Fibroblast of the aortic adventitia (primary cell): ENCODE measurements around the gene PIEZO2. TPM values are rescaled to one million over a fixed set of nuclear protein-coding genes. Genes with fewer than 3 reads are reported as not detected.
"Not testable (repeated sequence)": the region's sequence is repeated elsewhere in the genome, so short reads cannot be mapped to it uniquely, and the experiment has no call there.

Experiments used
- DNase-seq: peaks from one replicate; pipeline ENCODE4 v3.0.0-alpha.2; 2010; ENCODE audit warnings: low read depth
- H3K4me3 ChIP-seq: 2 replicates; pipeline ENCODE4 v1.5.1; 2011; ENCODE audit warnings: low read depth, mild to moderate bottlenecking, control low read depth, low read length, moderate library complexity
- CTCF ChIP-seq: IDR thresholded peaks from 2 replicates; pipeline ENCODE4 v1.5.1; 2011; ENCODE audit warnings: mild to moderate bottlenecking, low read length, control low read depth, inconsistent platforms; ENCODE audit not compliant: insufficient read depth
- total RNA-seq: library from RNA; depleted of rRNA; stranded (reverse); fragments of >200 nt; gene quantifications from 2 replicates; pipeline ENCODE4 v1.2.3, GENCODE V29; 2012; ENCODE audit warnings: low replicate concordance

The PIEZO2 gene
- total RNA-seq, 1 donor, result 1.6 TPM

GRCh38 chr18:11145413-11146191 is 3.8 kb downstream of the PIEZO2 start:
- no peak overlapping the region for H3K4me3 ChIP-seq
- no peak for DNase-seq
- TF ChIP-seq CTCF, result no peak

DNA sequence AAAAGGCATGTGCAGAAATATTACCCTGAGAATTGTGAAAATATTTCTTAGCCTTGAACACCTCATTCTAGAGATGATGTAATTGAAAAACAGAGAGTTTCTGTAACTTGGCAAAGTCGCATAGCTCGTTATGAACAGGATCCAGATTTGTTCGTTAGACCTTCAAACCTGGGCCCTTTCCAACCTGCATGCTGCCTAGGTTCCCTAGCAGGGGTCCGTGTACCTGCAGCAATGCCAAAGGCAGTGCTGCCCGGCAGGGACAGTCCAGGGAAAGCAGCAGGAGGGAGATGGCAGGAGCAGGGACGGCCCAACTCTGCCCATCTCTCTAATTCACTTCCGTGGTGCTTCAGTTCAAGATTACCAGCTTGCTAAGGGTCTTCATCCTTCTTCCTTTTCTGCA is 12.0 kb downstream of the PIEZO2 start:
- no peak for DNase-seq
- no peak overlapping the region for H3K4me3 ChIP-seq
- TF ChIP-seq CTCF, result no peak

DNA sequence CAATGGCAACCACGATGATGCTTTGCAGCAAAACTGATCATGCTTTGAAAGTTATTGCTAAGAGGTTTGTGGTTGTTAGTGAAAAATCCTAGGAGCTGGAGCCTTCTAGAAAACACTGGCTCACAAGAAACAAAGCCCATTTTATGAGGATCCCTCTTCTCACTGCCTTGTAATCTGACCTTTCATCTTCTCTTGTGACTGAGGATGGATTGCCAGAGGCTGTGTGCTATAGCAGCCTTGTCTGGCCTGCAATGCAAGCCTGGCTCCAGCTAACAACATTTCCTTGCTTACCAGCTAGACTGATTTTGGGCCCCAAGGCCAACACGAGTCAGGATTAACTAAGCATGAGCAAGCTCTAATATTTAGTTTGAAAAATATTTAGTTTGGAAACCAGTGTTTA is 13.1 kb downstream of the PIEZO2 start:
- TF ChIP-seq CTCF, result no peak
- no peak overlapping the region for H3K4me3 ChIP-seq
- no peak for DNase-seq

DNA sequence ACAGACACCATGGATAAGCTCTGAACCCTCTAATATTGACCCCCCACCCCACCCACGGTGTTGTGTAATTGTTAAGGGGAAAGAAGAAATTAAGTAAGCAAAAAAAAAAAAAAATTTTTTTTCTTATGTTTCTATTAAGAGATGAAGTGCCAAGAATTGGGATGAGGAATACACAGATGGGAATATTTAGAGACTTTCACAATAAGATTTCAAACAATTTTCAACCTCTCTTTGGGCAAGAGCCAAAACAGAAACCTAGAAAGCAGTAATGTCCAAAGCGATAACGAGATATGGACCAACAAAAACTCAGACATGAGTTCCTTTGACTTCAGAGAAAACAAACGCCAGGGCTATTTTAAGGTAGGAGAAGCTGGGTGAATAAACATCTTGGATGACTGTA is 14.4 kb downstream of the PIEZO2 start:
- no peak overlapping the region for H3K4me3 ChIP-seq
- no peak for TF ChIP-seq CTCF
- no peak for DNase-seq

DNA sequence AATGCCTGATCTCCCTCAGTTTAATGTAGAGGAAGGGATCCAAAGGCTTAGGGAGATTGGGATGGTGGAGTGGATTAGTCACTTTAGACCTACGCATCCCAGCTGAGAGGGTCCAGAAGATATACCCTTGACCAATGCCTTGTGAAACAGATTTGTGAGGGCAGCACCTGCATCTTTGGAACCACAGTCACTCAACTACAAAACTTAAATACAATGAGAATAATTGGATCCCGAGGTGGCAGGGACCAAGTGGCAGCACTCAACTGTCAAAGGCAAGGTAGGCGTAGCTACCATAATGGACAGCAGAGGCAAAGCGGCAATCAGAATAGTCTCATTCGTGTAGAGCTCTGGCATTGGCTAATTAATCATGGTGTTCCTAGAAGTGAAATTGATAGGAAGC is 20.3 kb downstream of the PIEZO2 start:
- DNase-seq, result not testable (repeated sequence)

GRCh38 chr18:11125492-11126315 is 23.7 kb downstream of the PIEZO2 start:
- H3K4me3 ChIP-seq, result no peak overlapping the region
- no peak for DNase-seq
- TF ChIP-seq CTCF, result no peak

More for the DNA sequence above, 20.3 kb downstream of the PIEZO2 start:
- H3K4me3 ChIP-seq, result not testable (repeated sequence)

DNA sequence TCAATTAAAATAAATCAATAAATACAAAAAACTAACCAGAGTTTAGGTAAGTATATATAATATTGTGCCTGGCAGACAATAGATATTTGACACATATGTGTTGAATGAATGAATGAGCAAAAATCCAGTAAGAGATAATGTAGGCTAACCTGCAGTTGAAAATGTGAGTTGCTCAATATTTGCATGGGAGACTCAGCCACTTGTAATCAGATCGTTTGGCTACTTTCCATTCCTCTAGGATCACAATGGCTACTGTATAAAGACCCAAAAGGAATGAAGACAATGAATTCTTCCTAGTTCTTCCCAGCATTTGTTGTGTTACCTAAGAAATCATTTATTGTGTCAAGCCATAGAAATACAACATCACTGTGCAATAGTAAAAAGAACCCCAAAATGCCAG is 25.3 kb downstream of the PIEZO2 start:
- DNase-seq, result no peak
- no peak for TF ChIP-seq CTCF
- no peak overlapping the region for H3K4me3 ChIP-seq
